Lower lobe of right lung (tissue), 2 donors: ENCODE measurements around the gene EIF4G2. TPM values are rescaled to one million over a fixed set of nuclear protein-coding genes. Genes with fewer than 3 reads are reported as not detected.
A peak's percentile ranks its signal among the peaks of the same experiment; 100 is the strongest.

Experiments
- ATAC-seq, 2 donors: fragments of 200-7000 bp; cut with Tn5 transposase; one replicate each; pipeline ENCODE4 v1.9.1; 2020 to 2022; ENCODE audit warnings: mild to moderate bottlenecking in 2 of 2, moderate library complexity in 2 of 2
- DNase-seq: peaks from one replicate; pipeline ENCODE4 v3.0.0-alpha.2; 2020
- H3K27ac ChIP-seq: fragments of 200-600 bp; one replicate; pipeline ENCODE4 v1.8.0; 2022
- H3K27me3 ChIP-seq: fragments of 200-600 bp; one replicate; pipeline ENCODE4 v1.8.0; 2022; ENCODE audit warnings: low read depth
- H3K36me3 ChIP-seq: fragments of 200-600 bp; one replicate; pipeline ENCODE4 v1.8.0; 2022; ENCODE audit warnings: mild to moderate bottlenecking
- H3K4me1 ChIP-seq: fragments of 200-600 bp; one replicate; pipeline ENCODE4 v1.8.0; 2022
- H3K4me3 ChIP-seq: fragments of 200-600 bp; one replicate; pipeline ENCODE4 v1.8.0; 2022; ENCODE audit warnings: mild to moderate bottlenecking
- H3K9me3 ChIP-seq: fragments of 200-600 bp; one replicate; pipeline ENCODE4 v1.8.0; 2022
- intact Hi-C: fragments of 100-400 bp; cut with DNase I; formaldehyde crosslinking; loops from one replicate; pipeline ENCODE4 v1.11.0; 2022
- long read RNA-seq: library from polyadenylated mRNA; unstranded; transcript quantifications from one replicate; pipeline ENCODE4 v2.0.0, GENCODE V29; 2021
- total RNA-seq: library from RNA; stranded (reverse); fragmentation: NEBNext Ultra II Directional; extraction: Animal tissue kit (Norgen Biotek cat#: 25700); gene quantifications from one replicate; pipeline ENCODE4 v1.2.1, GENCODE V29; 2021
- TF ChIP-seq, protein P1 (sequence below): fragments of 200-600 bp; IDR thresholded peaks from one replicate; pipeline ENCODE4 v1.8.0; 2022; ENCODE audit warnings: antibody characterized with exemption, mild to moderate bottlenecking
- donor health status: DM: no; HTN: yes; CAD: no; lungs with severe emphysema.

Gene EIF4G2
- total RNA-seq, result 778 TPM
- long read RNA-seq, transcript EIF4G2-201 (22 exons, 3,978 nt), result major isoform, 546 of 800 reads
- long read RNA-seq, transcript EIF4G2-202 (21 exons, 3,346 nt), result minor isoform, 77 of 800 reads
- long read RNA-seq, partial matches to known transcripts, result 126 of 800 reads
- long read RNA-seq, other reads (novel, unspliced or antisense), result 46 of 800 reads

DNA sequence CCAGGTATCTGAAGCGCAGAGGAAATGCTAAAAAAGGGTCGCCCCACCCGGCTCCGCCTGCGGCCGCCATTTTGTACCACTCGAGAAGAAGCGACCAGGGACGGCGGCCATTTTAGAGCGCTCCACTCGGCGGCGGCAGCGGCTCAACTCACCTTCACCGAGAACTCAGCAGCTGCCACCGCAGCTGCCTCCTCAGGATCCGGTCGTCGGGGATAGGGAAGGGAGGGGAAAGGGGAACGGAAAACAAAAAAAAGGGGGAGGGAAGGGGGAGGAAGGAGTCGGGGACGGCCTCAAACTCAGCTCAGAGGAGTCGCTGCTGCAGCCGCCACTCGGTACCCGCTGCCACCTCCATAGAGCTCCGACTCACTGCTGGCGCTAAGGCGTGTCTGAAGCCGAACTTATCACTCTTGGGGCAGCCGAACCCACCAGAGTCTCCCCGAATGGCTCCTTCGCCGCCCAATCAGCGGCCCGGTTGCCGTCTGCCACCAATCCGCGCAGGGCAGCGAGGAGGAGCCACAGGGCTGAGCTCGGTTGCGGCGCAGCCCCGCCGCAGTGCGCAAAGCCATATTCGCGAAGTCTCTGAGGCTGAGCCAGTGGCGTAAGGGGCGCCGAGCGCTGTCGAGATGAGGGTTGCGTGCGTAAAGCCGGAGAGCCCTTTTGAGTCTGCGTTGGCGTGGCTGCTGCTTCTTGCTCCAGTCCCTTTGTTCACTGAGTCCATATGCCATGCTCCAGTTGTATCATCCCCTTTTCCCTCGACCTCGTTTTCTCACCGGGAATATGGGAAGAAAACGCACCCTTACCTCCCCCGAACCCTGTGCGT, at the start of gene EIF4G2:
TSS of gene EIF4G2 (minus strand) at position 374 of the 820 bp plus-strand sequence.
- Histone ChIP-seq H3K9me3 (no peaks in the 10 kb centered on the region), H3K27me3 (no peaks in the 10 kb centered on the region), H3K27ac (peak within 1 kb of the TSS; percentile 100), H3K36me3 (peaks cover 39% of the 10 kb centered on the region), H3K4me1 (peaks cover 35% of the 10 kb centered on the region), H3K4me3 (peak within 1 kb of the TSS; percentile 96)
- ATAC-seq (peak; percentile 98 to 99), DNase-seq (peak; percentile 99)
- TF ChIP-seq, protein P1, sequence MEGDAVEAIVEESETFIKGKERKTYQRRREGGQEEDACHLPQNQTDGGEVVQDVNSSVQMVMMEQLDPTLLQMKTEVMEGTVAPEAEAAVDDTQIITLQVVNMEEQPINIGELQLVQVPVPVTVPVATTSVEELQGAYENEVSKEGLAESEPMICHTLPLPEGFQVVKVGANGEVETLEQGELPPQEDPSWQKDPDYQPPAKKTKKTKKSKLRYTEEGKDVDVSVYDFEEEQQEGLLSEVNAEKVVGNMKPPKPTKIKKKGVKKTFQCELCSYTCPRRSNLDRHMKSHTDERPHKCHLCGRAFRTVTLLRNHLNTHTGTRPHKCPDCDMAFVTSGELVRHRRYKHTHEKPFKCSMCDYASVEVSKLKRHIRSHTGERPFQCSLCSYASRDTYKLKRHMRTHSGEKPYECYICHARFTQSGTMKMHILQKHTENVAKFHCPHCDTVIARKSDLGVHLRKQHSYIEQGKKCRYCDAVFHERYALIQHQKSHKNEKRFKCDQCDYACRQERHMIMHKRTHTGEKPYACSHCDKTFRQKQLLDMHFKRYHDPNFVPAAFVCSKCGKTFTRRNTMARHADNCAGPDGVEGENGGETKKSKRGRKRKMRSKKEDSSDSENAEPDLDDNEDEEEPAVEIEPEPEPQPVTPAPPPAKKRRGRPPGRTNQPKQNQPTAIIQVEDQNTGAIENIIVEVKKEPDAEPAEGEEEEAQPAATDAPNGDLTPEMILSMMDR, result peak; percentile 7
- intact Hi-C loops, result loop anchor here (10.0 kb wide), 1 partner anchor 46 kb away; the partner anchor contains the start of gene ZBED5

DNA sequence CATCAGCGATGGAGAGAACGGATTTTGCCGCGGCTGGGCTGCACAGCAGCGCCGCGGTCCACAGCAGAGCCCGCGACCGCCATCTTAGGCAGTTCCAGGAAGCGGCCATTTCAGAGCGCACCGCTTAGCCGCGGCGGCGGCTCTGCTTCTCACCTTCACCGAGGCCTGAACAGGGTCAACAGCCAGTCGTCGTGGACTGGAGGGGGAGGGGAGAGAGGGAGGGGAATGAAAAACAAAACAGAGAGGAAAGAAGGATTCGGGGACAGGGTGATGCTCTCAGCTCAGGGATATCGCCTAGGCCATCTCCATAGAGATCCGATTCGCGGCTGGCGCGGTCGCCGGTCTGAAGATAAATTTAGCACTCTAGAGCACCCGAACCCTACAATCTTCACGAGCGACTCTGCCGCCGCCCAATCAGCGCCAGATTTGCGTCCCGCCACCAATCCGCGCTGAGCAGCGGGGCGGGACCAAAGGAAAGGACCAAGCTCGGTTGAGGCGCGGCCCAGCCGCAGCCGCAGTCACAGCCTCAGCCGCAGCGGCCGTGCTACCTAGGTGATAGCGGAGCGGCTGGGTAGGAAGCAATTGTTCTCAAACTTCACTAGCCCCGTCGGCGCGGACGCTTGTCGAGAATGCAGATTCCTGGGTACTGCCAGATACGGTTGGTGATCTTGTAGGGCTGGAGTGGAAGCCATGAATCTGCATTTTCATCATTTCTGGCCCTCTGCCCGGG, 49.1 kb upstream of the EIF4G2 start, which contains the start of gene ZBED5:
TSS of gene ZBED5 (minus strand) at position 345 of the 730 bp plus-strand sequence. CDS start 3,108 bp downstream, outside the sequence.
- TF ChIP-seq, protein P1, result peak; percentile 30
- H3K4me3 ChIP-seq, result peak within 1 kb of the TSS; percentile 80
- peaks cover 30% of the 10 kb centered on the region for H3K36me3 ChIP-seq
- peak; percentile 97 for DNase-seq
- peaks cover 31% of the 10 kb centered on the region for H3K4me1 ChIP-seq
- intact Hi-C loops, result loop anchor here (10.0 kb wide), 1 partner anchor 53 kb away; the partner anchor contains the start of gene EIF4G2
- ATAC-seq, result peak; percentile 98
- H3K9me3 ChIP-seq, result no peaks in the 10 kb centered on the region
- H3K27ac ChIP-seq, result peak within 1 kb of the TSS; percentile 96
- no peaks in the 10 kb centered on the region for H3K27me3 ChIP-seq

DNA sequence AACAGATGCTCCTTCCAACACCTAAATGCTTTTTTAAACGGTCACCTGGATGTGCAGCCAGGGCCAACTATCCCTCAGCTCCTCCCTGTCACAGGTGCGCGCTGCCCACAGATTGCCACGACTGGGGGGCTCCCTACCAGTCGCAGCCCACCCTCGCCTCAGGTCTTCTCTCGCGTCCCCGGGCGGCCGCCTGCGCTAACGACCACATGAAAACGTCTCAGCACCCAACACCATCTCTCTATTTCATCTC, 48.7 kb upstream of the EIF4G2 start:
- DNase-seq (peak; percentile 50), ATAC-seq (peak; percentile 4 to 17)
- intact Hi-C loops, result loop anchor here (10.0 kb wide), 1 partner anchor 53 kb away; the partner anchor contains the start of gene EIF4G2
- H3K9me3 ChIP-seq, result no peaks in the 10 kb centered on the region
- peaks cover 35% of the 10 kb centered on the region for H3K36me3 ChIP-seq
- H3K27me3 ChIP-seq, result no peaks in the 10 kb centered on the region
- peaks cover 31% of the 10 kb centered on the region for H3K4me1 ChIP-seq
- peak overlapping the region; percentile 80 for H3K4me3 ChIP-seq
- TF ChIP-seq, protein P1, result no peak
- H3K27ac ChIP-seq, result peak overlapping the region; percentile 96

DNA sequence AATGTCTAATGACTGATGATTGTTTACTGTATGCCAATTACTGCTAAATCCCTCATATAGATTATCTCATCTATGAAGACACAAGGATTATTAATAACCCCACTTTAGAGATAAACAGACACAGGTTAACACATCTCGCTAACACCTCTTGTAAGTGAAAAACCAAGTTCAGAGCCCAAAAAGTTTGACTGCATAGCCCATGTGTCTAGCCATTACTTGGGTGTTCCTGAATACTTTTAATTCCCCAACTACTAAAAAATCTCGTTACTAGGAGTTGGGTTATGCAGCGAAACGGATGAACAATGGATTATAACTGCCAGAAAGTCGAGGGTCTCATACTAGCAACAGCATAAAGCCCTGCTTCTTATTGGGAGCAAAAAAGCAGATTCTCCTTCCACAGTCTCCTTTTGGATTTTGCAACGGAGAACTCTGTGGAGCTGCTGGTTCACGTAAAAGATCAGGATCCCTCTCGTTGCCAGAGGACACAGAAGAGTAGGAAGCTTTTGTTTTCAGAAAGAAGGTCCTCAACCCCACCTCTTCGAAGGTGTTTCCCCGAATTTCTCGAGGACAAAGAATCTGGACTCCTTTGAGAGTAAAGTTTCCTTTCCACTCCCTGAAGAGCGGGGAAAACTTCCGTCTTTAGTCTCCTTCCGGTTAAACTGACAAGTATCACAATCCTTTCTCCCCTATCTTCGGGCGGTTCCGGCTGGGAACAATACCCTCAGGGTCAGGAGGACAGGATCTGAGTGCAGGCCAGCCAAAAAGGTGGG, 48.1 kb upstream of the EIF4G2 start:
- Histone ChIP-seq H3K9me3 (no peaks in the 10 kb centered on the region), H3K4me3 (peak overlapping the region; percentile 80), H3K4me1 (peaks cover 31% of the 10 kb centered on the region), H3K36me3 (peaks cover 40% of the 10 kb centered on the region), H3K27ac (peak overlapping the region; percentile 96), H3K27me3 (no peaks in the 10 kb centered on the region)
- ATAC-seq, result peak; percentile 37 to 57
- no peak for DNase-seq
- TF ChIP-seq, protein P1, result no peak
- intact Hi-C loops, result loop anchor here (10.0 kb wide), 1 partner anchor 52 kb away; the partner anchor contains the start of gene EIF4G2
